ENCODE measurements around the gene TNFRSF19.
"Not testable (repeated sequence)": the region's sequence is repeated elsewhere in the genome, so short reads cannot be mapped to it uniquely, and the experiment has no call there.

TNFRSF19 gene

GRCh38 chr13:23570099-23570920, at the start of gene TNFRSF19:
Gene TNFRSF19, plus strand, starts transcription at chr13:23570412. Its CDS starts 19,772 bp downstream, at chr13:23590184.
- no peak for DNase-seq

GRCh38 chr13:23529926-23530325, 40.3 kb upstream of the TNFRSF19 start:
- DNase-seq, result not testable (repeated sequence)

GRCh38 chr13:23531446-23531845, 38.8 kb upstream of the TNFRSF19 start:
- DNase-seq, result no peak

- no peak for DNase-seq
Observed at GRCh38 chr13:23534090-23534489, 36.1 kb upstream of the TNFRSF19 start.

GRCh38 chr13:23541221-23541824, 28.9 kb upstream of the TNFRSF19 start:
- no peak for DNase-seq

- no peak for DNase-seq
Observed at GRCh38 chr13:23544668-23545067, 25.5 kb upstream of the TNFRSF19 start.

GRCh38 chr13:23547000-23547590, 23.1 kb upstream of the TNFRSF19 start:
- no peak for DNase-seq

GRCh38 chr13:23549724-23550123, 20.5 kb upstream of the TNFRSF19 start:
- DNase-seq, result no peak

- no peak for DNase-seq
Observed at GRCh38 chr13:23550163-23550562, 20.0 kb upstream of the TNFRSF19 start.

GRCh38 chr13:23551213-23552008, 18.8 kb upstream of the TNFRSF19 start:
- DNase-seq, result no peak

GRCh38 chr13:23552171-23552570, 18.0 kb upstream of the TNFRSF19 start:
- no peak for DNase-seq

GRCh38 chr13:23552661-23553060, 17.6 kb upstream of the TNFRSF19 start:
- no peak for DNase-seq

- DNase-seq, result no peak
Observed at GRCh38 chr13:23554000-23554399, 16.2 kb upstream of the TNFRSF19 start.

GRCh38 chr13:23557043-23557442, 13.2 kb upstream of the TNFRSF19 start:
- no peak for DNase-seq

GRCh38 chr13:23557733-23558132, 12.5 kb upstream of the TNFRSF19 start:
- no peak for DNase-seq

- peak in 1 of 2 donors; percentile 13 for DNase-seq
Observed at GRCh38 chr13:23558675-23559536, 11.3 kb upstream of the TNFRSF19 start.

GRCh38 chr13:23560571-23561089, 9.6 kb upstream of the TNFRSF19 start:
- no peak for DNase-seq

- no peak for DNase-seq
Observed at GRCh38 chr13:23561261-23561660, 9.0 kb upstream of the TNFRSF19 start.

GRCh38 chr13:23563085-23563845, 6.9 kb upstream of the TNFRSF19 start:
- no peak for DNase-seq

- DNase-seq, result no peak
Observed at GRCh38 chr13:23567906-23568460, 2.2 kb upstream of the TNFRSF19 start.

GRCh38 chr13:23570921-23571315, 706 bp downstream of the TNFRSF19 start:
- no peak for DNase-seq

All from stimulated activated CD4-positive, alpha-beta T cell treated with anti-CD3 and anti-CD28 coated beads, Interleukin-2, amount 100 ng/mL, for 24 hours (primary cell).